Measurements from ENCODE around the gene SGK1.
"Not testable (repeated sequence)": the region's sequence is repeated elsewhere in the genome, so short reads cannot be mapped to it uniquely, and the experiment has no call there.

GRCh38 chr6:134213410-134213809 is 104.5 kb downstream of the SGK1 start:
- not testable (repeated sequence) for TF ChIP-seq POLR2A (IDR thresholded peaks at IDR 0.05; ENCODE audit: low read depth, low read length); SPI1 (IDR thresholded peaks at IDR 0.05; ENCODE audit: low read depth, low read length); POLR2AphosphoS5 (IDR thresholded peaks at IDR 0.05; ENCODE audit: low read depth, low read length); TAF1 (IDR thresholded peaks at IDR 0.05; ENCODE audit: low read depth, low read length); POU2F2 (IDR thresholded peaks at IDR 0.05; ENCODE audit: low read depth, low read length); PAX5 (IDR thresholded peaks at IDR 0.05; ENCODE audit: insufficient read depth, low read length, severe bottlenecking)
